ENCODE results near the gene CD180.

The CD180 gene

GRCh38 chr5:67141644-67142043 lies 55.0 kb downstream of the CD180 start:
- DNase-seq = peak in 2 of 3 donors; percentile 15 to 32
- H3K4me1 ChIP-seq (ENCODE audit: control extremely low read depth in 1 of 4, control insufficient read depth in 4 of 4, insufficient read depth in 4 of 4, low read length in 3 of 4) = no peaks in the 10 kb centered on the region
- CTCF ChIA-PET = no interaction called here
- POLR2A ChIA-PET = no interaction called here
- H3K9me3 ChIP-seq (ENCODE audit: control extremely low read depth in 1 of 5, control insufficient read depth in 4 of 5, insufficient read depth in 2 of 5, low read depth in 1 of 5, low read length in 4 of 5) = no peaks in the 10 kb centered on the region
- H3K27ac ChIP-seq (ENCODE audit: insufficient read depth in 1 of 2, low read depth in 1 of 2, low read length in 2 of 2, poor library complexity in 1 of 2, severe bottlenecking in 2 of 2) = no peak overlapping the region
- no peak overlapping the region for H3K4me3 ChIP-seq (ENCODE audit: control insufficient read depth in 1 of 7, extremely low read depth in 1 of 7, insufficient read depth in 4 of 7, low read depth in 2 of 7, low read length in 6 of 7)
- peaks cover 4 to 71% (median 32%) of the 10 kb centered on the region in 4 experiments for H3K36me3 ChIP-seq (ENCODE audit: control insufficient read depth in 4 of 4, insufficient read depth in 4 of 4, low read length in 3 of 4)
- no peaks in the 10 kb centered on the region for H3K27me3 ChIP-seq (replicated peaks in 2 of 5; ENCODE audit: control insufficient read depth in 4 of 5, insufficient read depth in 5 of 5, low read length in 4 of 5)

GRCh38 chr5:67140413-67140812 lies 56.2 kb downstream of the CD180 start:
- Histone ChIP-seq H3K4me3 (ENCODE audit: control insufficient read depth in 1 of 7, extremely low read depth in 1 of 7, insufficient read depth in 4 of 7, low read depth in 2 of 7, low read length in 6 of 7) (no peak overlapping the region), H3K4me1 (ENCODE audit: control extremely low read depth in 1 of 4, control insufficient read depth in 4 of 4, insufficient read depth in 4 of 4, low read length in 3 of 4) (no peaks in the 10 kb centered on the region), H3K27ac (ENCODE audit: insufficient read depth in 1 of 2, low read depth in 1 of 2, low read length in 2 of 2, poor library complexity in 1 of 2, severe bottlenecking in 2 of 2) (peak overlapping the region in 1 of 2 experiments; percentile 6), H3K36me3 (ENCODE audit: control insufficient read depth in 4 of 4, insufficient read depth in 4 of 4, low read length in 3 of 4) (peaks cover 6 to 72% (median 32%) of the 10 kb centered on the region in 4 experiments), H3K27me3 (replicated peaks in 2 of 5; ENCODE audit: control insufficient read depth in 4 of 5, insufficient read depth in 5 of 5, low read length in 4 of 5) (no peaks in the 10 kb centered on the region), H3K9me3 (ENCODE audit: control extremely low read depth in 1 of 5, control insufficient read depth in 4 of 5, insufficient read depth in 2 of 5, low read depth in 1 of 5, low read length in 4 of 5) (no peaks in the 10 kb centered on the region)
- 100% methylated on average over 2 of the region's 4 CpGs for WGBS (ENCODE audit: insufficient coverage)
- DNase-seq = no peak
- ChIA-PET POLR2A (no interaction called here), CTCF (interaction anchor here (2.4 kb wide), 1 partner anchor 10 kb away, joined by 9 read pairs; no protein-coding TSS in a partner anchor)

- ChIA-PET CTCF (interaction anchor here (0.9 to 2.4 kb wide), 2 partner anchors 11 to 37 kb away, joined by 3 to 9 read pairs; no protein-coding TSS in a partner anchor), POLR2A (no interaction called here)
- H3K36me3 ChIP-seq (ENCODE audit: control insufficient read depth in 4 of 4, insufficient read depth in 4 of 4, low read length in 3 of 4) = peaks cover 6 to 66% (median 31%) of the 10 kb centered on the region in 4 experiments
- 100% methylated on average over 5 of the region's 5 CpGs for WGBS (ENCODE audit: insufficient coverage)
- no peaks in the 10 kb centered on the region for H3K4me1 ChIP-seq (ENCODE audit: control extremely low read depth in 1 of 4, control insufficient read depth in 4 of 4, insufficient read depth in 4 of 4, low read length in 3 of 4)
- no peaks in the 10 kb centered on the region for H3K27me3 ChIP-seq (replicated peaks in 2 of 5; ENCODE audit: control insufficient read depth in 4 of 5, insufficient read depth in 5 of 5, low read length in 4 of 5)
- H3K4me3 ChIP-seq (ENCODE audit: control insufficient read depth in 1 of 7, extremely low read depth in 1 of 7, insufficient read depth in 4 of 7, low read depth in 2 of 7, low read length in 6 of 7) = no peak overlapping the region
- DNase-seq = no peak
- H3K27ac ChIP-seq (ENCODE audit: insufficient read depth in 1 of 2, low read depth in 1 of 2, low read length in 2 of 2, poor library complexity in 1 of 2, severe bottlenecking in 2 of 2) = no peak overlapping the region
- no peaks in the 10 kb centered on the region for H3K9me3 ChIP-seq (ENCODE audit: control extremely low read depth in 1 of 5, control insufficient read depth in 4 of 5, insufficient read depth in 2 of 5, low read depth in 1 of 5, low read length in 4 of 5)
Observed at GRCh38 chr5:67139030-67139429, 57.6 kb downstream of the CD180 start.

- 96% methylated on average over 4 of the region's 6 CpGs for WGBS (ENCODE audit: insufficient coverage)
- H3K4me1 ChIP-seq (ENCODE audit: control extremely low read depth in 1 of 4, control insufficient read depth in 4 of 4, insufficient read depth in 4 of 4, low read length in 3 of 4) = no peaks in the 10 kb centered on the region
- POLR2A ChIA-PET = no interaction called here
- no peak overlapping the region for H3K4me3 ChIP-seq (ENCODE audit: control insufficient read depth in 1 of 7, extremely low read depth in 1 of 7, insufficient read depth in 4 of 7, low read depth in 2 of 7, low read length in 6 of 7)
- DNase-seq = no peak
- no peak overlapping the region for H3K27ac ChIP-seq (ENCODE audit: insufficient read depth in 1 of 2, low read depth in 1 of 2, low read length in 2 of 2, poor library complexity in 1 of 2, severe bottlenecking in 2 of 2)
- H3K36me3 ChIP-seq (ENCODE audit: control insufficient read depth in 4 of 4, insufficient read depth in 4 of 4, low read length in 3 of 4) = peaks cover 7 to 53% (median 23%) of the 10 kb centered on the region in 4 experiments
- CTCF ChIA-PET = interaction anchor here (0.7 to 1.2 kb wide), 3 partner anchors 9 to 31 kb away, joined by 3 to 4 read pairs (median 3); no protein-coding TSS in a partner anchor
- H3K9me3 ChIP-seq (ENCODE audit: control extremely low read depth in 1 of 5, control insufficient read depth in 4 of 5, insufficient read depth in 2 of 5, low read depth in 1 of 5, low read length in 4 of 5) = no peaks in the 10 kb centered on the region
- no peaks in the 10 kb centered on the region for H3K27me3 ChIP-seq (replicated peaks in 2 of 5; ENCODE audit: control insufficient read depth in 4 of 5, insufficient read depth in 5 of 5, low read length in 4 of 5)
Observed at GRCh38 chr5:67135381-67135984, 61.1 kb downstream of the CD180 start.

DNA sequence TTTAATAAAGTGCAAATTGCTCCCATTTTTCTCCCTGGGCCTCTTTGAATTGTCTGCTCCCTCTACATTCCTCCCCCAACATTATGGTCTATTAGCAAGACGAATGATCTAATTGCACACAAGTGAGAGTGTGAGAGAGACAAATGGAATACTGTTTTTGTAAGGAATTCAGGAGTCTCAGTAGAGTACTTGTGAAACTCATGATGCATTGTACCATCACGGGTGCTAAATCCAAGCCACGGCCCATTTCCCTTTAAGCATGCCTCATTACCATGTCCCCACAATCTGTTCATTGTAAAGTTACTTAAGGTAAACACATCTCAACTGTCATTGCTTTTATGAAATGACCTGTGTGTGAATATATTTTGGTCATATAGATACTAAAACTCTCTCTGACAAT lies 62.8 kb downstream of the CD180 start:
- Histone ChIP-seq H3K9me3 (ENCODE audit: control extremely low read depth in 1 of 5, control insufficient read depth in 4 of 5, insufficient read depth in 2 of 5, low read depth in 1 of 5, low read length in 4 of 5) (no peaks in the 10 kb centered on the region), H3K27ac (ENCODE audit: insufficient read depth in 1 of 2, low read depth in 1 of 2, low read length in 2 of 2, poor library complexity in 1 of 2, severe bottlenecking in 2 of 2) (no peak overlapping the region), H3K36me3 (ENCODE audit: control insufficient read depth in 4 of 4, insufficient read depth in 4 of 4, low read length in 3 of 4) (peaks cover 7 to 53% (median 21%) of the 10 kb centered on the region in 4 experiments), H3K4me3 (ENCODE audit: control insufficient read depth in 1 of 7, extremely low read depth in 1 of 7, insufficient read depth in 4 of 7, low read depth in 2 of 7, low read length in 6 of 7) (no peak overlapping the region), H3K4me1 (ENCODE audit: control extremely low read depth in 1 of 4, control insufficient read depth in 4 of 4, insufficient read depth in 4 of 4, low read length in 3 of 4) (no peaks in the 10 kb centered on the region), H3K27me3 (replicated peaks in 2 of 5; ENCODE audit: control insufficient read depth in 4 of 5, insufficient read depth in 5 of 5, low read length in 4 of 5) (no peaks in the 10 kb centered on the region)
- DNase-seq = no peak
- POLR2A ChIA-PET = no interaction called here
- CTCF ChIA-PET = interaction anchor here (0.7 to 1.8 kb wide), 3 partner anchors 11 to 76 kb away, joined by 3 to 6 read pairs (median 4); no protein-coding TSS in a partner anchor
- WGBS (ENCODE audit: insufficient coverage) = no CpG with 5 or more reads among the region's 3 CpGs

DNA sequence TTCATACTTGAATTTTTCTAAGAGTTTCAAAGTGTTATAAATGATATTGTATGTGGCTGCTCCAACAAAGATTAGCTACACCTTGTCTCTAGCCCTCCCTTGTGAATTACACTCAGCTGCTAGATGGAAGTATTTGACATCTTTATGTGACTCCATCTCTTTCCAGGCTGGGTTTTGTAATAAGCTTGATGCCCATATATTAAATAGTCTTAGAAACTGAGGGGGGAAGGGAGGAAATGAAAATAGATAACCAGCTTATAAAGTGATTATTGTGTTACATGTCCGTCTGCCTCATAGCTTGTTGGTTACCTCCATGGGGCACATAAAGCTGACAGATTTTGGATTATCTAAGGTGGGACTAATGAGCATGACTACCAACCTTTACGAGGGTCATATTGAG lies 63.4 kb downstream of the CD180 start:
- Histone ChIP-seq H3K4me3 (ENCODE audit: control insufficient read depth in 1 of 7, extremely low read depth in 1 of 7, insufficient read depth in 4 of 7, low read depth in 2 of 7, low read length in 6 of 7) (no peak overlapping the region), H3K4me1 (ENCODE audit: control extremely low read depth in 1 of 4, control insufficient read depth in 4 of 4, insufficient read depth in 4 of 4, low read length in 3 of 4) (no peaks in the 10 kb centered on the region), H3K36me3 (ENCODE audit: control insufficient read depth in 4 of 4, insufficient read depth in 4 of 4, low read length in 3 of 4) (peaks cover 7 to 53% (median 21%) of the 10 kb centered on the region in 4 experiments), H3K27ac (ENCODE audit: insufficient read depth in 1 of 2, low read depth in 1 of 2, low read length in 2 of 2, poor library complexity in 1 of 2, severe bottlenecking in 2 of 2) (no peak overlapping the region), H3K9me3 (ENCODE audit: control extremely low read depth in 1 of 5, control insufficient read depth in 4 of 5, insufficient read depth in 2 of 5, low read depth in 1 of 5, low read length in 4 of 5) (no peaks in the 10 kb centered on the region), H3K27me3 (replicated peaks in 2 of 5; ENCODE audit: control insufficient read depth in 4 of 5, insufficient read depth in 5 of 5, low read length in 4 of 5) (no peaks in the 10 kb centered on the region)
- ChIA-PET POLR2A (no interaction called here), CTCF (interaction anchor here (0.7 to 1.8 kb wide), 4 partner anchors 12 to 77 kb away, joined by 3 to 6 read pairs (median 4); no protein-coding TSS in a partner anchor)
- 50% methylated on average over 2 of the region's 2 CpGs for WGBS (ENCODE audit: insufficient coverage)
- no peak for DNase-seq

GRCh38 chr5:67129768-67130167 lies 66.8 kb downstream of the CD180 start:
- no peaks in the 10 kb centered on the region for H3K27me3 ChIP-seq (replicated peaks in 2 of 5; ENCODE audit: control insufficient read depth in 4 of 5, insufficient read depth in 5 of 5, low read length in 4 of 5)
- POLR2A ChIA-PET = no interaction called here
- H3K27ac ChIP-seq (ENCODE audit: insufficient read depth in 1 of 2, low read depth in 1 of 2, low read length in 2 of 2, poor library complexity in 1 of 2, severe bottlenecking in 2 of 2) = no peak overlapping the region
- peaks cover 3 to 32% (median 12%) of the 10 kb centered on the region in 4 experiments for H3K36me3 ChIP-seq (ENCODE audit: control insufficient read depth in 4 of 4, insufficient read depth in 4 of 4, low read length in 3 of 4)
- no peaks in the 10 kb centered on the region for H3K9me3 ChIP-seq (ENCODE audit: control extremely low read depth in 1 of 5, control insufficient read depth in 4 of 5, insufficient read depth in 2 of 5, low read depth in 1 of 5, low read length in 4 of 5)
- no peak overlapping the region for H3K4me3 ChIP-seq (ENCODE audit: control insufficient read depth in 1 of 7, extremely low read depth in 1 of 7, insufficient read depth in 4 of 7, low read depth in 2 of 7, low read length in 6 of 7)
- WGBS (ENCODE audit: insufficient coverage) = 86% methylated on average over 1 of the region's 2 CpGs
- DNase-seq = no peak
- no peaks in the 10 kb centered on the region for H3K4me1 ChIP-seq (ENCODE audit: control extremely low read depth in 1 of 4, control insufficient read depth in 4 of 4, insufficient read depth in 4 of 4, low read length in 3 of 4)
- CTCF ChIA-PET = interaction anchor here (0.6 to 1.8 kb wide), 4 partner anchors 17 to 943 kb away, joined by 3 to 7 read pairs (median 3); no protein-coding TSS in a partner anchor

All from common myeloid progenitor, CD34-positive (primary cell).